ENCODE measurements around the gene TBC1D16. TPM values are rescaled to one million over a fixed set of nuclear protein-coding genes. Genes with fewer than 3 reads are reported as not detected.

TBC1D16 gene
- total and polyA plus RNA-seq, 2 donors (not counting 1 experiment from before 2014, with no cell fraction given): 8.3 to 30.4 TPM

GRCh38 chr17:80072410-80072809, 36.7 kb upstream of the TBC1D16 start:
- TF ChIP-seq CTCF (conservative IDR thresholded peaks at IDR 0.05 in 1 of 2, IDR thresholded peaks at IDR 0.05 in 1 of 2; ENCODE audit: low read depth in 1 of 2, low read length in 2 of 2) (no peak), EZH2 (IDR thresholded peaks at IDR 0.05; ENCODE audit: low read length, missing control alignments) (no peak)
- Histone ChIP-seq H3K4me3 (replicated peaks in 1 of 4; ENCODE audit: control extremely low read depth in 1 of 4, insufficient read depth in 1 of 4, low read depth in 3 of 4, low read length in 4 of 4) (no peak overlapping the region), H3K4me2 (ENCODE audit: extremely low read depth, insufficient read depth, low read length) (no peak overlapping the region), H4K20me1 (ENCODE audit: control insufficient read depth, extremely low read depth, insufficient read depth, low read length) (no peaks in the 10 kb centered on the region), H3K9ac (ENCODE audit: insufficient read depth, low read length) (no peak overlapping the region), H3K36me3 (ENCODE audit: control insufficient read depth, insufficient read depth, low read length) (no peaks in the 10 kb centered on the region), H2AFZ (ENCODE audit: low read length) (no peak overlapping the region), H3K79me2 (ENCODE audit: control insufficient read depth, insufficient read depth, low read length) (no peaks in the 10 kb centered on the region), H3K27ac (ENCODE audit: insufficient read depth, low read length) (no peak overlapping the region), H3K9me3 (ENCODE audit: control insufficient read depth, insufficient read depth, low read depth, low read length) (no peaks in the 10 kb centered on the region), H3K4me1 (ENCODE audit: control insufficient read depth, extremely low read depth, insufficient read depth, low read length) (peaks cover 19% of the 10 kb centered on the region), H3K27me3 (ENCODE audit: control insufficient read depth, insufficient read depth, low read length) (no peaks in the 10 kb centered on the region)
- DNase-seq (ENCODE audit: low read depth in 2 of 2): no peak

GRCh38 chr17:80071116-80071841, 35.6 kb upstream of the TBC1D16 start:
- Histone ChIP-seq H3K9ac (ENCODE audit: insufficient read depth, low read length) (peak overlapping the region; percentile 61), H3K4me2 (ENCODE audit: extremely low read depth, insufficient read depth, low read length) (peak overlapping the region; percentile 88), H3K27ac (ENCODE audit: insufficient read depth, low read length) (peak overlapping the region; percentile 72), H3K79me2 (ENCODE audit: control insufficient read depth, insufficient read depth, low read length) (no peaks in the 10 kb centered on the region), H3K27me3 (ENCODE audit: control insufficient read depth, insufficient read depth, low read length) (no peaks in the 10 kb centered on the region), H2AFZ (ENCODE audit: low read length) (peak overlapping the region; percentile 58), H4K20me1 (ENCODE audit: control insufficient read depth, extremely low read depth, insufficient read depth, low read length) (no peaks in the 10 kb centered on the region), H3K4me1 (ENCODE audit: control insufficient read depth, extremely low read depth, insufficient read depth, low read length) (peaks cover 19% of the 10 kb centered on the region), H3K36me3 (ENCODE audit: control insufficient read depth, insufficient read depth, low read length) (no peaks in the 10 kb centered on the region), H3K9me3 (ENCODE audit: control insufficient read depth, insufficient read depth, low read depth, low read length) (no peaks in the 10 kb centered on the region), H3K4me3 (replicated peaks in 1 of 4; ENCODE audit: control extremely low read depth in 1 of 4, insufficient read depth in 1 of 4, low read depth in 3 of 4, low read length in 4 of 4) (peak overlapping the region in 3 of 4 experiments; percentile 25 to 54 (median 39))
- DNase-seq (ENCODE audit: low read depth in 2 of 2): peak; percentile 56 to 65
- TF ChIP-seq CTCF (conservative IDR thresholded peaks at IDR 0.05 in 1 of 2, IDR thresholded peaks at IDR 0.05 in 1 of 2; ENCODE audit: low read depth in 1 of 2, low read length in 2 of 2) (no peak), EZH2 (IDR thresholded peaks at IDR 0.05; ENCODE audit: low read length, missing control alignments) (no peak)

GRCh38 chr17:80070375-80071115, 34.9 kb upstream of the TBC1D16 start:
- Histone ChIP-seq H3K9me3 (ENCODE audit: control insufficient read depth, insufficient read depth, low read depth, low read length) (no peaks in the 10 kb centered on the region), H4K20me1 (ENCODE audit: control insufficient read depth, extremely low read depth, insufficient read depth, low read length) (no peaks in the 10 kb centered on the region), H3K36me3 (ENCODE audit: control insufficient read depth, insufficient read depth, low read length) (no peaks in the 10 kb centered on the region), H3K79me2 (ENCODE audit: control insufficient read depth, insufficient read depth, low read length) (no peaks in the 10 kb centered on the region), H3K27me3 (ENCODE audit: control insufficient read depth, insufficient read depth, low read length) (no peaks in the 10 kb centered on the region), H3K4me2 (ENCODE audit: extremely low read depth, insufficient read depth, low read length) (peak overlapping the region; percentile 88), H3K27ac (ENCODE audit: insufficient read depth, low read length) (peak overlapping the region; percentile 72), H3K4me1 (ENCODE audit: control insufficient read depth, extremely low read depth, insufficient read depth, low read length) (peaks cover 19% of the 10 kb centered on the region), H2AFZ (ENCODE audit: low read length) (peak overlapping the region; percentile 58), H3K9ac (ENCODE audit: insufficient read depth, low read length) (peak overlapping the region; percentile 61), H3K4me3 (replicated peaks in 1 of 4; ENCODE audit: control extremely low read depth in 1 of 4, insufficient read depth in 1 of 4, low read depth in 3 of 4, low read length in 4 of 4) (peak overlapping the region in 3 of 4 experiments; percentile 25 to 54 (median 39))
- DNase-seq (ENCODE audit: low read depth in 2 of 2): no peak
- no peak for TF ChIP-seq EZH2 (IDR thresholded peaks at IDR 0.05; ENCODE audit: low read length, missing control alignments)
